ENCODE results near the gene FOXP1.
A peak's percentile ranks its signal among the peaks of the same experiment; 100 is the strongest.

FOXP1 gene

DNA sequence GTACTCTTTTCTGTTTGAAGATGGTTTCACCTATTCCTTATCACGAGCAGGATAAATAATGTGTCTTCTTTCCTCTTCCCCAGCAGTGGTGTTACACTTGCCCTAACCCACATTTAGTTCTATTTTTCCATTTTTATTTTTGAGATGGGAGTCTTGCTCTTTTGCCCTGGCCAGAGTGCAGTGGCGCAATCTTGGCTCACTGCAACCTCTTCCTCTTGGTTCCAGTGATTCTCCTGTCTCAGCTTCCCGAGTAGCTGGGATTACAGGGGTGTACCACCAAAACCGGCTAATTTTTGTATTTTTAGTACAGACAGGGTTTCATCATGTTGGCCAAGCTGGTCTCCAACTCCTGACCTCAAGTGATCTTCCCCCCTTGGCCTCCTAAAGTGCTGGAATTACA is 372.4 kb downstream of the FOXP1 start:
- POLR2A ChIA-PET = no interaction called here
- TF ChIP-seq FOXK2 (IDR thresholded peaks at IDR 0.05) = no peak
- TF ChIP-seq FOXM1 (IDR thresholded peaks at IDR 0.05; ENCODE audit: borderline replicate concordance) = no peak
- no peak for TF ChIP-seq SP1 (IDR thresholded peaks at IDR 0.05)
- no peak for TF ChIP-seq L3MBTL2 (conservative IDR thresholded peaks at IDR 0.05)
- no peak for TF ChIP-seq ELF4 (IDR thresholded peaks at IDR 0.05)
- TF ChIP-seq ZNF384 (IDR thresholded peaks at IDR 0.05) = no peak
- TF ChIP-seq TARDBP (IDR thresholded peaks at IDR 0.05) = no peak
- no peak for TF ChIP-seq HDGF (IDR thresholded peaks at IDR 0.05; ENCODE audit: borderline replicate concordance)
- TF ChIP-seq, protein P1, sequence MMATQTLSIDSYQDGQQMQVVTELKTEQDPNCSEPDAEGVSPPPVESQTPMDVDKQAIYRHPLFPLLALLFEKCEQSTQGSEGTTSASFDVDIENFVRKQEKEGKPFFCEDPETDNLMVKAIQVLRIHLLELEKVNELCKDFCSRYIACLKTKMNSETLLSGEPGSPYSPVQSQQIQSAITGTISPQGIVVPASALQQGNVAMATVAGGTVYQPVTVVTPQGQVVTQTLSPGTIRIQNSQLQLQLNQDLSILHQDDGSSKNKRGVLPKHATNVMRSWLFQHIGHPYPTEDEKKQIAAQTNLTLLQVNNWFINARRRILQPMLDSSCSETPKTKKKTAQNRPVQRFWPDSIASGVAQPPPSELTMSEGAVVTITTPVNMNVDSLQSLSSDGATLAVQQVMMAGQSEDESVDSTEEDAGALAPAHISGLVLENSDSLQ (IDR thresholded peaks at IDR 0.05) = no peak
- TF ChIP-seq FOXA1 (IDR thresholded peaks at IDR 0.05) = no peak
- TF ChIP-seq BHLHE40 (IDR thresholded peaks at IDR 0.05; ENCODE audit: borderline replicate concordance) = no peak
- TF ChIP-seq LEF1 (IDR thresholded peaks at IDR 0.05; ENCODE audit: borderline replicate concordance) = no peak
- TF ChIP-seq CTBP1 (IDR thresholded peaks at IDR 0.05; ENCODE audit: borderline replicate concordance) = no peak
- no peak for TF ChIP-seq ARNT (IDR thresholded peaks at IDR 0.05)
- no peak for TF ChIP-seq SUZ12 (IDR thresholded peaks at IDR 0.05)
- no peak for TF ChIP-seq NFRKB (IDR thresholded peaks at IDR 0.05)
- no peak for DNase-seq (ENCODE audit: extremely low spot score)
- CTCF ChIA-PET = no interaction called here

DNA sequence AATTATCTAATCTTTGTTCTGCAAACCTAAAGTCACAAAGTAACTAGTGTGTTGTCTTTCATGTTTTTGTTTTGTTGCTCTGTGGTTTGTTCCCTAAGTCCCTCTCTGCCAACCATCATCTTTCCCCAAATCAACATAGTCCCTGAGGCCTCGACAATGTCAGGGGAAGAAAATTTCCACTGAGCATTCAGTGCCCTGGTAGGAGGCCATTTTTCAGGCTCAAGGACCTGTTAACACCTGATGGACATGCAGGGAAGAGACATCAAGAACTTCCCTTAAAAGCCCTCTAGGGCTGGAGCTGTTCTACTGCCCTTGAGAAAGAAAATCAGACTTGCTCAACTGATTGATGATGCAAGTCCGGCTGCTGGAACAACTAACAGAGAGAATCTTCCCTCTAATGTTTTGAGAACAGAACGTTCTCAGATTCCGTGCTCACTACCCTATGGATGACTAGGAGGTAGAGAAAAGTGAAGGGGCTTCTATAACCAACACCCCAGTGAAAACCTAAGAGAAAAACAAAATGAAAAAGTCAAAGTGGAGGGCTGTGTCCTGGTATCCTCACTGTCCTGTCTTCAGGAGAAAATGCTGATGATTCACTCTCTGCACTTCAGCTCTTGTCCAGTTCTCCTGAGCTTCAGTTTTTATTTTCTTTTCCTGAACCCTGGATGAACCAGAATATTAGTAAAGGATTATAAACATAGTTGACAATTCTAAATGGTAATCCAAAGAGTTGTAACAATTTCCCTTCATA is 373.1 kb downstream of the FOXP1 start:
- no peak for TF ChIP-seq SP1 (IDR thresholded peaks at IDR 0.05)
- TF ChIP-seq, protein P1 (IDR thresholded peaks at IDR 0.05) = peak; percentile 28; the same call in 1 of the 2 replicates
- no peak for TF ChIP-seq FOXK2 (IDR thresholded peaks at IDR 0.05)
- TF ChIP-seq ELF4 (IDR thresholded peaks at IDR 0.05) = no peak
- no peak for TF ChIP-seq FOXM1 (IDR thresholded peaks at IDR 0.05; ENCODE audit: borderline replicate concordance)
- no peak for TF ChIP-seq ZNF384 (IDR thresholded peaks at IDR 0.05)
- TF ChIP-seq SUZ12 (IDR thresholded peaks at IDR 0.05) = no peak
- DNase-seq (ENCODE audit: extremely low spot score) = no peak
- CTCF ChIA-PET = no interaction called here
- POLR2A ChIA-PET = no interaction called here

DNA sequence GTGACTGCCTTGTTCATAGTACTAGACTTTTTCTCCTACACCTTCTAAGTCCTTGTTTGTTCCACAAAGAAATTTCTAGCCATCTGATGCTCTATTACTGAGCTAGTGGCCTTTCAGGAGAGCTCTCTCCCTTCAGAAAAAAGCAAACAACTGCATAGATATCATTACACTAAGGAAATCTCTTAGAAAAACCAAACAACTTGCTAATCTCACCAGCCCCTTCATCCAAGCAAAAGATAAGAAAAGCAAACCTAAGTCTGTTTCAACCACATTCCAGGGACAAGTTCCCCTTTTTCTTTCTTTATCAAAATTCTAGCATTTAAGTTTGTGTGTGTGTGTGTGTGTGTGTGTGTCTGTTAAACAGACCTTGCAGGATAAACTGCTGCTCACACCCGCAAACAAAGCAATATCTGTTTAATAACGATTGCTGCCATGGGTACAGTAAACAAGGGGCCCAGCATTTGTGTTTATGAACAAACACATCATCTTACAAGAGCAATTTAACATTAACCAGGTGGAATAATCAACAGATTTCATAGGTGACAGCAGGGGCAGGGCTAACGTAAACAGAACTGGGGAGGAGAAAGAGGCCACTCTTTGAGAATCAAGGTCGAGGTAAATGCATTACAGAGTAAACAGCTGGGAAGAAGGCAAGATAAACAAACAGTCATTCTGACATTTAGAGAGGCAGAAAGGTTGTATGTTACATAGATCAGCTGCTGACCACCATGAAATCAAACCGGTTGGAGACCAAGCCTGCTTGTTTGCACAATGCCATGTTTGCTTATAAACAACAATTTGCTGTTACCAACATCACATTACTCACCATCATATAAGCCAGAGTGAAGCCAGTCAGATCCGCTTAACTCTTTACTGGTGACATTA is 375.1 kb downstream of the FOXP1 start:
- CTCF ChIA-PET = no interaction called here
- POLR2A ChIA-PET = no interaction called here
- no peak for DNase-seq (ENCODE audit: extremely low spot score)
- TF ChIP-seq ARNT (IDR thresholded peaks at IDR 0.05) (no peak), FOXM1 (IDR thresholded peaks at IDR 0.05; ENCODE audit: borderline replicate concordance) (no peak), SUZ12 (IDR thresholded peaks at IDR 0.05) (no peak), L3MBTL2 (conservative IDR thresholded peaks at IDR 0.05) (no peak), LEF1 (IDR thresholded peaks at IDR 0.05; ENCODE audit: borderline replicate concordance) (no peak), FOXK2 (IDR thresholded peaks at IDR 0.05) (no peak), ELF4 (IDR thresholded peaks at IDR 0.05) (no peak), TARDBP (IDR thresholded peaks at IDR 0.05) (no peak)

DNA sequence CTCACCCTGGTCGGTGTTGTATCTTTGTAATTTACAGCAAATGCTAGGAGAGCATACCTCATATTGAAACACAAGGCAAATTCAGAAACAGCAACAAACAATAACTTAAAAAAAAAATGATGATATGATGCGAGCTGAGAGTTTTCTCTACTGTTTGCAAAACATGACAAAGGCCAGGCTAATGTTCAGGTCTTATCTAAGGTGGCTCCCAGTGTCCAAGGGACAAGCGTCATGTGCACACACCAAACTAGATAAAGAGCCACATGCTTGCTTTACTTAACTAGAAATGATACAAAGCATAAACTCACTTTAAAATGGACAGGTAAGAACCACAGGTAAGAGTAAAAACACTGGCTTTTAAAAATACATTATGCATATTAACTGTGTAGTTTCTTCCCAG is 375.9 kb downstream of the FOXP1 start:
- POLR2A ChIA-PET = interaction anchor here (0.6 kb wide), 1 partner anchor 73 kb away, joined by 3 read pairs; no protein-coding TSS in a partner anchor
- no peak for DNase-seq (ENCODE audit: extremely low spot score)
- TF ChIP-seq SP1 (IDR thresholded peaks at IDR 0.05) (no peak), FOXK2 (IDR thresholded peaks at IDR 0.05) (no peak), TARDBP (IDR thresholded peaks at IDR 0.05) (no peak), BHLHE40 (IDR thresholded peaks at IDR 0.05; ENCODE audit: borderline replicate concordance) (no peak), NFRKB (IDR thresholded peaks at IDR 0.05) (no peak), ARNT (IDR thresholded peaks at IDR 0.05) (no peak), LEF1 (IDR thresholded peaks at IDR 0.05; ENCODE audit: borderline replicate concordance) (no peak), SUZ12 (IDR thresholded peaks at IDR 0.05) (no peak), CTBP1 (IDR thresholded peaks at IDR 0.05; ENCODE audit: borderline replicate concordance) (no peak), HDGF (IDR thresholded peaks at IDR 0.05; ENCODE audit: borderline replicate concordance) (no peak), FOXM1 (IDR thresholded peaks at IDR 0.05; ENCODE audit: borderline replicate concordance) (no peak), L3MBTL2 (conservative IDR thresholded peaks at IDR 0.05) (no peak), ZNF384 (IDR thresholded peaks at IDR 0.05) (no peak), FOXA1 (IDR thresholded peaks at IDR 0.05) (no peak)
- TF ChIP-seq, protein P1 (IDR thresholded peaks at IDR 0.05) = no peak
- CTCF ChIA-PET = interaction anchor here (0.6 kb wide), 1 partner anchor 1517 kb away, joined by 3 read pairs; no protein-coding TSS in a partner anchor

DNA sequence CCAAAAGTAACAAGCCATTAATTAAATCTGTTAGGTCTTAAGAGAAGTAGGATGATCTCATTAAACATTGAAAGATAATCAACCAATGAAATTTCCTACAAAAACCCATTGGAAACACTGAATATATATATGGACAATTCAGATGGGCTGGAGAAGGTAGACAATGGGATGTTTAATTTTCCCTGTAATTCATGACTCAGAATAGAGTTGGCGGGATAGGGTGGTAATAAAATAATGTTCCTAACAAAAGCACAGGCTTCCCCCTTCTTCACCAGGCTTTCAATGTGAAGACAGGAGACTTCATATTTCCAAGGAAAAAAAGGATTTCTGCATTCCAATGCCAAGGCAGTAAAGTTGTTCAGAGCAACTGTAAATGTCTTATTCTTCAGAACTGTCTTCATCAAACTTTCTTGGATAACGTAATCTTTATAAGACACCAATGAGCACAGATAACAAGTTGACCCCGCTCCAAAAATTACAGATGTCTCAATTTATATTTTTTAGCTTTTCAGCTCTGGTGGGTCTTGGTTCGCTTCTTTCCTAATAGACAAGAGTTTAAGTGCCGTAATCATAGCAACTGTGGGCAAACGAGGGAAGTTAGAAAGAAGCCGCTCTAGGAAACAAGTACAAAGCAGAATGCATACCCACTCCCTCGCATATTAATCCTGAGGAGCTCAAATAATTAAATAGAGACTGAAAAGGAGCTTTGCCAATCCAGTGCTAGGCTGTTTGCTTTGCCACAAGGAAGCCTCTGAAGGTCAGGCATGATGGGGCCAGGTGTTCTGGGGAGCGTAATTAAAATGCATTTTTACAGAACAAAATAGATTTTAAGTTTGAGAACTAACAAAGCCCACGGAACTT is 377.0 kb downstream of the FOXP1 start:
- POLR2A ChIA-PET = interaction anchor here (0.6 kb wide), 1 partner anchor 74 kb away, joined by 3 read pairs; no protein-coding TSS in a partner anchor
- no peak for DNase-seq (ENCODE audit: extremely low spot score)
- TF ChIP-seq FOXA1 (IDR thresholded peaks at IDR 0.05) (no peak), L3MBTL2 (conservative IDR thresholded peaks at IDR 0.05) (no peak), HDGF (IDR thresholded peaks at IDR 0.05; ENCODE audit: borderline replicate concordance) (no peak), ZNF384 (IDR thresholded peaks at IDR 0.05) (no peak), FOXK2 (IDR thresholded peaks at IDR 0.05) (no peak), CTBP1 (IDR thresholded peaks at IDR 0.05; ENCODE audit: borderline replicate concordance) (no peak), ELF4 (IDR thresholded peaks at IDR 0.05) (no peak), TARDBP (IDR thresholded peaks at IDR 0.05) (no peak), SP1 (IDR thresholded peaks at IDR 0.05) (no peak), LEF1 (IDR thresholded peaks at IDR 0.05; ENCODE audit: borderline replicate concordance) (no peak)
- CTCF ChIA-PET = interaction anchor here (0.6 kb wide), 1 partner anchor 17 kb away, joined by 3 read pairs; no protein-coding TSS in a partner anchor

Measured in HEK293T (cell line).